Measurements from ENCODE around the gene PCDHA5.
"Not testable (repeated sequence)": the region's sequence is repeated elsewhere in the genome, so short reads cannot be mapped to it uniquely, and the experiment has no call there.

- TF ChIP-seq, protein P1, sequence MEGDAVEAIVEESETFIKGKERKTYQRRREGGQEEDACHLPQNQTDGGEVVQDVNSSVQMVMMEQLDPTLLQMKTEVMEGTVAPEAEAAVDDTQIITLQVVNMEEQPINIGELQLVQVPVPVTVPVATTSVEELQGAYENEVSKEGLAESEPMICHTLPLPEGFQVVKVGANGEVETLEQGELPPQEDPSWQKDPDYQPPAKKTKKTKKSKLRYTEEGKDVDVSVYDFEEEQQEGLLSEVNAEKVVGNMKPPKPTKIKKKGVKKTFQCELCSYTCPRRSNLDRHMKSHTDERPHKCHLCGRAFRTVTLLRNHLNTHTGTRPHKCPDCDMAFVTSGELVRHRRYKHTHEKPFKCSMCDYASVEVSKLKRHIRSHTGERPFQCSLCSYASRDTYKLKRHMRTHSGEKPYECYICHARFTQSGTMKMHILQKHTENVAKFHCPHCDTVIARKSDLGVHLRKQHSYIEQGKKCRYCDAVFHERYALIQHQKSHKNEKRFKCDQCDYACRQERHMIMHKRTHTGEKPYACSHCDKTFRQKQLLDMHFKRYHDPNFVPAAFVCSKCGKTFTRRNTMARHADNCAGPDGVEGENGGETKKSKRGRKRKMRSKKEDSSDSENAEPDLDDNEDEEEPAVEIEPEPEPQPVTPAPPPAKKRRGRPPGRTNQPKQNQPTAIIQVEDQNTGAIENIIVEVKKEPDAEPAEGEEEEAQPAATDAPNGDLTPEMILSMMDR (IDR thresholded peaks at IDR 0.05; ENCODE audit: low read depth, low read length, poor library complexity, severe bottlenecking) = not testable (repeated sequence)
- TF ChIP-seq EZH2phosphoT487 (IDR thresholded peaks at IDR 0.05; ENCODE audit: borderline replicate concordance, low read length) = not testable (repeated sequence)
Measured at GRCh38 chr5:140829511-140830501, 8.4 kb downstream of the PCDHA5 start.

Measured in DOHH2 (cell line).